ENCODE data around the gene CMTM2. TPM values are rescaled to one million over a fixed set of nuclear protein-coding genes. Genes with fewer than 3 reads are reported as not detected.
"Not testable (repeated sequence)": the region's sequence is repeated elsewhere in the genome, so short reads cannot be mapped to it uniquely, and the experiment has no call there.

Gene CMTM2
- polyA plus RNA-seq, 1 experiment, result not detected

- Histone ChIP-seq H3K4me3 (ENCODE audit: low read depth, low read length) (no peak overlapping the region; the same call in 1 of the 2 replicates), H3K9me3 (ENCODE audit: control insufficient read depth, insufficient read depth, low read length) (peaks cover 4% of the 10 kb centered on the region; the same call in 1 of the 2 replicates), H3K27me3 (ENCODE audit: control insufficient read depth, insufficient read depth, low read length) (no peaks in the 10 kb centered on the region), H3K27ac (ENCODE audit: low read depth, low read length) (peak overlapping the region; percentile 57)
- ChIA-PET CTCF (interaction anchor here (0.6 to 3.7 kb wide), 50 partner anchors 9 to 277 kb away, joined by 3 to 59 read pairs (median 5); partner anchors contain the start of genes CKLF, DYNC1LI2 and NAE1), POLR2A (no interaction called here)
- TF ChIP-seq, protein P1, sequence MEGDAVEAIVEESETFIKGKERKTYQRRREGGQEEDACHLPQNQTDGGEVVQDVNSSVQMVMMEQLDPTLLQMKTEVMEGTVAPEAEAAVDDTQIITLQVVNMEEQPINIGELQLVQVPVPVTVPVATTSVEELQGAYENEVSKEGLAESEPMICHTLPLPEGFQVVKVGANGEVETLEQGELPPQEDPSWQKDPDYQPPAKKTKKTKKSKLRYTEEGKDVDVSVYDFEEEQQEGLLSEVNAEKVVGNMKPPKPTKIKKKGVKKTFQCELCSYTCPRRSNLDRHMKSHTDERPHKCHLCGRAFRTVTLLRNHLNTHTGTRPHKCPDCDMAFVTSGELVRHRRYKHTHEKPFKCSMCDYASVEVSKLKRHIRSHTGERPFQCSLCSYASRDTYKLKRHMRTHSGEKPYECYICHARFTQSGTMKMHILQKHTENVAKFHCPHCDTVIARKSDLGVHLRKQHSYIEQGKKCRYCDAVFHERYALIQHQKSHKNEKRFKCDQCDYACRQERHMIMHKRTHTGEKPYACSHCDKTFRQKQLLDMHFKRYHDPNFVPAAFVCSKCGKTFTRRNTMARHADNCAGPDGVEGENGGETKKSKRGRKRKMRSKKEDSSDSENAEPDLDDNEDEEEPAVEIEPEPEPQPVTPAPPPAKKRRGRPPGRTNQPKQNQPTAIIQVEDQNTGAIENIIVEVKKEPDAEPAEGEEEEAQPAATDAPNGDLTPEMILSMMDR (IDR thresholded peaks at IDR 0.05; ENCODE audit: low read depth, low read length), result no peak
- no peak for DNase-seq (ENCODE audit: low read depth, low spot score)
These were observed 29.9 kb downstream of the CMTM2 start for GRCh38 chr16:66609139-66609510.

DNA sequence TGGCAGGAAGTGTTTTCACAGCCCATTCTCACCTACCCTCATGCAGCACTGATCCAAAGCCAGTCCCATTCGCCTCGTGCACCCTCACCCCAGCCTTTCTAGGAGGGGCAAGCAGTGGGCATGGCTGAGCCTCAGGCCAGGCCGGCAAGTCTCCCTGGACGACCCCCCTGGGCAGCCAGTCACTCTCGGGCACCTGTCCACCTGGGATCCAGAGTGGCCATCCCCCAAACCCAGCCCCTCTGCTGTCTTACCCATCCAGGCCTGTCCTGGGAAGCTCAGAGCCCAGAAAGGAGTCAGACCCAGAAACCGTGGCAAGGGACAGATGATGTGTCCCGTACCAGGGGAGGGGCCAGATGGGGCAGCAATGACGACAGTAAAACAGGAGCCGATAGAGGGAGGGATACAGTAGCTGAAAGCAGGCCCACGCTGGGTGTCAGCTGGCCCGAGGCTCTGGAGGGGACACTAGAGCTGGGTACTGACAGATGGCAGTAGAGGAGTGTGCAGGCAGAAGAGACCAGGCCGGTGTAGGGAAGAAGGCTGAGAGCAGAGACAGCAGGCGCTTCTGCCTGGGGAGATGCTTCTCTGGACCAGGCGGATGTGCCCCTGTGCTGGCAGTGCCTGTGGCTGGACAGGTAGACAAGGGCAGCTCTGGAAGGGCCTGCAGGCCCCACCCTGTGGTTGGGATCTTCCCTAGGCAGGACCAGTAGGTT lies 31.0 kb downstream of the CMTM2 start:
- POLR2A ChIA-PET, result no interaction called here
- Histone ChIP-seq H3K27me3 (ENCODE audit: control insufficient read depth, insufficient read depth, low read length) (no peaks in the 10 kb centered on the region), H3K27ac (ENCODE audit: low read depth, low read length) (no peak overlapping the region), H3K9me3 (ENCODE audit: control insufficient read depth, insufficient read depth, low read length) (peaks cover 4% of the 10 kb centered on the region; the same call in 1 of the 2 replicates), H3K4me3 (ENCODE audit: low read depth, low read length) (no peak overlapping the region)
- DNase-seq (ENCODE audit: low read depth, low spot score), result no peak
- CTCF ChIA-PET, result interaction anchor here (1.4 to 3.7 kb wide), 5 partner anchors 8 to 259 kb away, joined by 4 to 59 read pairs (median 26); no protein-coding TSS in a partner anchor
- TF ChIP-seq, protein P1 (IDR thresholded peaks at IDR 0.05; ENCODE audit: low read depth, low read length), result no peak

GRCh38 chr16:66611911-66612310 lies 32.6 kb downstream of the CMTM2 start:
- POLR2A ChIA-PET; H3K27me3 ChIP-seq (ENCODE audit: control insufficient read depth, insufficient read depth, low read length); H3K27ac ChIP-seq (ENCODE audit: low read depth, low read length); H3K4me3 ChIP-seq (ENCODE audit: low read depth, low read length); DNase-seq (ENCODE audit: low read depth, low spot score); H3K9me3 ChIP-seq (ENCODE audit: control insufficient read depth, insufficient read depth, low read length): not testable (repeated sequence)
- CTCF ChIA-PET, result interaction anchor here (1.0 kb wide), 1 partner anchor 105 kb away, joined by 3 read pairs; no protein-coding TSS in a partner anchor

GRCh38 chr16:66612422-66612821 lies 33.2 kb downstream of the CMTM2 start:
- no peak for DNase-seq (ENCODE audit: low read depth, low spot score)
- TF ChIP-seq, protein P1 (IDR thresholded peaks at IDR 0.05; ENCODE audit: low read depth, low read length), result no peak
- Histone ChIP-seq H3K27ac (ENCODE audit: low read depth, low read length) (no peak overlapping the region), H3K9me3 (ENCODE audit: control insufficient read depth, insufficient read depth, low read length) (peaks cover 4% of the 10 kb centered on the region; the same call in 1 of the 2 replicates), H3K4me3 (ENCODE audit: low read depth, low read length) (no peak overlapping the region), H3K27me3 (ENCODE audit: control insufficient read depth, insufficient read depth, low read length) (no peaks in the 10 kb centered on the region)
- ChIA-PET CTCF (no interaction called here), POLR2A (no interaction called here)

GRCh38 chr16:66614161-66614802 lies 35.0 kb downstream of the CMTM2 start:
- TF ChIP-seq, protein P1 (IDR thresholded peaks at IDR 0.05; ENCODE audit: low read depth, low read length), result no peak
- Histone ChIP-seq H3K9me3 (ENCODE audit: control insufficient read depth, insufficient read depth, low read length) (peaks cover 4% of the 10 kb centered on the region; the same call in 1 of the 2 replicates), H3K4me3 (ENCODE audit: low read depth, low read length) (no peak overlapping the region), H3K27ac (ENCODE audit: low read depth, low read length) (no peak overlapping the region), H3K27me3 (ENCODE audit: control insufficient read depth, insufficient read depth, low read length) (no peaks in the 10 kb centered on the region)
- ChIA-PET CTCF (interaction anchor here (1.0 to 2.7 kb wide), 2 partner anchors 37 to 259 kb away, joined by 3 to 9 read pairs; no protein-coding TSS in a partner anchor), POLR2A (no interaction called here)
- no peak for DNase-seq (ENCODE audit: low read depth, low spot score)

Data from AG04450 (cell line).